ENCODE data around the gene PTPN22.

DNA sequence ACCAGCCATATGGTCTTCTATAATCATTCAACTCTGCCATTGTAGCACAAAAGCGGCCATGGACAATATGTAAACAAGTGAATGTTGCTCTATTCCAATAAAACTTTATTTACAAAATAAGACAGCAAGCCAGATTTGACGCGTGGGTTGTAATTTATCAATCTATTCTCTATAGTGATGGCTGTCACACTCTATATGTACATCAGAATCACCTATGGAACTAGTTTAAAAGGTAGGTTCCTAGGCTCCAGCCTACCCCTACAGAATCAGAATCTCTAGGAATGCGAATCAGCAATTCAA is 8.2 kb upstream of the PTPN22 start:
- TF ChIP-seq CTCF (IDR thresholded peaks at IDR 0.05) (no peak), POLR2A (IDR thresholded peaks at IDR 0.05) (no peak)
